Right lung (tissue), 5 donors: ENCODE measurements around the gene BRI3BP. TPM values are rescaled to one million over a fixed set of nuclear protein-coding genes. Genes with fewer than 3 reads are reported as not detected.
A peak's percentile ranks its signal among the peaks of the same experiment; 100 is the strongest.
"Not testable (repeated sequence)": the region's sequence is repeated elsewhere in the genome, so short reads cannot be mapped to it uniquely, and the experiment has no call there.

Source experiments
- DNase-seq, 2 donors: peaks; one replicate each; pipeline ENCODE4 v3.0.0-alpha.2; 2013
- polyA plus RNA-seq, 5 donors: library from polyadenylated mRNA; unstranded; fragments of 120-200 nt; gene quantifications; one replicate each; pipeline versions ENCODE4 v1.2.1 to v1.2.3, GENCODE V29; 2013; ENCODE audit warnings: inconsistent platforms in 1 of 5, low replicate concordance in 1 of 5; ENCODE audit not compliant: insufficient read length in 5 of 5, insufficient read depth in 1 of 5

Gene BRI3BP
- polyA plus RNA-seq, 5 donors, result 5.2 to 7.0 (median 5.9) TPM

GRCh38 chr12:125065021-125065918, 71.8 kb downstream of the BRI3BP start, which contains the start of gene AACS:
AACS (plus strand) TSS chr12:125065435; CDS start chr12:125065585, 150 bp downstream.
- DNase-seq, result peak; percentile 71 to 81

GRCh38 chr12:125065919-125066570, 72.6 kb downstream of the BRI3BP start:
- DNase-seq, result no peak

- DNase-seq, result no peak
Measured at GRCh38 chr12:125068391-125068790, 74.9 kb downstream of the BRI3BP start.

- no peak for DNase-seq
Measured at GRCh38 chr12:125069616-125070015, 76.2 kb downstream of the BRI3BP start.

GRCh38 chr12:125070112-125070511, 76.7 kb downstream of the BRI3BP start:
- DNase-seq, result no peak

GRCh38 chr12:125070661-125071390, 77.4 kb downstream of the BRI3BP start:
- no peak for DNase-seq

- no peak for DNase-seq
Measured at GRCh38 chr12:125071456-125071855, 78.0 kb downstream of the BRI3BP start.

GRCh38 chr12:125072496-125072895, 79.1 kb downstream of the BRI3BP start:
- DNase-seq, result no peak

GRCh38 chr12:125074294-125074693, 80.8 kb downstream of the BRI3BP start:
- not testable (repeated sequence) for DNase-seq

GRCh38 chr12:125076103-125076502, 82.7 kb downstream of the BRI3BP start:
- no peak for DNase-seq

- no peak for DNase-seq
Measured at GRCh38 chr12:125079084-125079483, 85.6 kb downstream of the BRI3BP start.

- no peak for DNase-seq
Measured at GRCh38 chr12:125079648-125080645, 86.5 kb downstream of the BRI3BP start.

Other genes starting within 250 kb of the BRI3BP start
- gene SCARB1, start 129.8 kb upstream of the BRI3BP start, polyA plus RNA-seq, result 10 to 100 TPM; 20.2 to 33.3 (median 30.2) TPM
- gene UBC, start 79.0 kb upstream of the BRI3BP start, polyA plus RNA-seq, result 100 to 1,000 TPM; 630 to 973 (median 902) TPM
- 10 to 100 TPM in 3 of 5 donors, 1 to 10 TPM in 2; 7.7 to 14.9 (median 10.1) TPM for gene DHX37, start 4.5 kb upstream of the BRI3BP start, polyA plus RNA-seq
- gene AACS, start 71.8 kb downstream of the BRI3BP start, polyA plus RNA-seq, result 10 to 100 TPM; 21.3 to 30.5 (median 24.6) TPM
- gene TMEM132B, start 192.7 kb downstream of the BRI3BP start, polyA plus RNA-seq, result under 1 TPM; 0.18 to 0.37 (median 0.30) TPM